ENCODE results near the gene KANSL1. TPM values are rescaled to one million over a fixed set of nuclear protein-coding genes. Genes with fewer than 3 reads are reported as not detected.

Gene KANSL1
- total and polyA plus RNA-seq, 2 experiments from 2014 or later, result 49.0 to 206 TPM

DNA sequence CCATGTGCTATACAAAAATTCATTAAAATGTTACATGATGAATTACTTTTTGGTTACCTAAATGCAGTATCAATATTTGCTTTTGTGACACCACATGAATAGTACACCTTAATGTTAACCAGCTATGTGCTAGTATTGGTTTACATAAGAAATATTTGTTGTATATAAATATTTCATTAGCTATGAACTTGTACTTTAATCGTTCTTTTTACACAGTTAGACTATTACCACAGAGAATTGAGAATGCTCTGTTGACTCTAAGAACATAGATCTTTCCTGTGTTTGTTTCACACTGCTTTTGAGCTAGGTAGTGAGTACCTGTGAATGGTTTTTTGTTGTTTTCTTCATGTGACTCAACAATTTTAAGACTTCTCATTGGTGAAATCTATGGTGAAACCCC lies 93.4 kb downstream of the KANSL1 start (continued):
- no peak for TF ChIP-seq ZNF462 (CRISPR knock-in tag; IDR thresholded peaks at IDR 0.05)
- TF ChIP-seq STAT1 (IDR thresholded peaks at IDR 0.05; ENCODE audit: unreplicated experiment), result no peak
- TF ChIP-seq ZNF331 (CRISPR knock-in tag; IDR thresholded peaks at IDR 0.05; ENCODE audit: low read depth), result no peak
- TF ChIP-seq ZNF114 (CRISPR knock-in tag; IDR thresholded peaks at IDR 0.05), result no peak
- no peak for TF ChIP-seq ETS1 (IDR thresholded peaks at IDR 0.05)
- no peak for TF ChIP-seq EZH2phosphoT487 (IDR thresholded peaks at IDR 0.05; ENCODE audit: unreplicated experiment)
- TF ChIP-seq, protein P1, sequence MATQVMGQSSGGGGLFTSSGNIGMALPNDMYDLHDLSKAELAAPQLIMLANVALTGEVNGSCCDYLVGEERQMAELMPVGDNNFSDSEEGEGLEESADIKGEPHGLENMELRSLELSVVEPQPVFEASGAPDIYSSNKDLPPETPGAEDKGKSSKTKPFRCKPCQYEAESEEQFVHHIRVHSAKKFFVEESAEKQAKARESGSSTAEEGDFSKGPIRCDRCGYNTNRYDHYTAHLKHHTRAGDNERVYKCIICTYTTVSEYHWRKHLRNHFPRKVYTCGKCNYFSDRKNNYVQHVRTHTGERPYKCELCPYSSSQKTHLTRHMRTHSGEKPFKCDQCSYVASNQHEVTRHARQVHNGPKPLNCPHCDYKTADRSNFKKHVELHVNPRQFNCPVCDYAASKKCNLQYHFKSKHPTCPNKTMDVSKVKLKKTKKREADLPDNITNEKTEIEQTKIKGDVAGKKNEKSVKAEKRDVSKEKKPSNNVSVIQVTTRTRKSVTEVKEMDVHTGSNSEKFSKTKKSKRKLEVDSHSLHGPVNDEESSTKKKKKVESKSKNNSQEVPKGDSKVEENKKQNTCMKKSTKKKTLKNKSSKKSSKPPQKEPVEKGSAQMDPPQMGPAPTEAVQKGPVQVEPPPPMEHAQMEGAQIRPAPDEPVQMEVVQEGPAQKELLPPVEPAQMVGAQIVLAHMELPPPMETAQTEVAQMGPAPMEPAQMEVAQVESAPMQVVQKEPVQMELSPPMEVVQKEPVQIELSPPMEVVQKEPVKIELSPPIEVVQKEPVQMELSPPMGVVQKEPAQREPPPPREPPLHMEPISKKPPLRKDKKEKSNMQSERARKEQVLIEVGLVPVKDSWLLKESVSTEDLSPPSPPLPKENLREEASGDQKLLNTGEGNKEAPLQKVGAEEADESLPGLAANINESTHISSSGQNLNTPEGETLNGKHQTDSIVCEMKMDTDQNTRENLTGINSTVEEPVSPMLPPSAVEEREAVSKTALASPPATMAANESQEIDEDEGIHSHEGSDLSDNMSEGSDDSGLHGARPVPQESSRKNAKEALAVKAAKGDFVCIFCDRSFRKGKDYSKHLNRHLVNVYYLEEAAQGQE (IDR thresholded peaks at IDR 0.05; ENCODE audit: unreplicated experiment), result no peak
